ENCODE measurements around the gene MGAT5. TPM values are rescaled to one million over a fixed set of nuclear protein-coding genes. Genes with fewer than 3 reads are reported as not detected.

The MGAT5 gene
- total RNA-seq, 1 experiment from 2014 or later = 52.4 TPM

DNA sequence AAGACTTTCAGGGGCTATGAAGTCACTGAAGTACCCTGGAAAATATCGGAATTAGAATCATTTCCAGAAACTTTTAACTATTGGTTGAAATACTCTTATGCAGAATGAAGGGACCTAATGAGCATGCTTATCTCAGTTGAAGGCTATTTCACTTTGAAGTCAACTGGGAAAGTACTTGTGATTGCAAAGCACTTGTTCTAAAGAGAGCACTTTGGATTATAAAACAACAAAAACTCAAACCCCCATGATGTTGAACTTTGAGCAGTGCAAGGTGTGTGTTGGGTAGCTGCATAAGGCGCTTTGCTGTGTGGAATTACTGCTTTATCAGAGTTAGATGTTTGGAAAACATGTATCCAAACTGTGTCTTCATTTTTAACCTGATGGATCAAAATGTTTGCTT, 12.0 kb upstream of the MGAT5 start:
- no peak for DNase-seq (ENCODE audit: low spot score)
- Mint-ChIP-seq H3K27me3 (ENCODE audit: low read depth) (no peaks in the 10 kb centered on the region), H3K36me3 (no peaks in the 10 kb centered on the region), H3K9me3 (no peaks in the 10 kb centered on the region), H3K4me1 (peaks cover 23% of the 10 kb centered on the region), H3K4me3 (no peak overlapping the region), H3K27ac (no peak overlapping the region)
- ChIA-PET CTCF (no interaction called here), POLR2A (no interaction called here)
- TF ChIP-seq, protein P1, sequence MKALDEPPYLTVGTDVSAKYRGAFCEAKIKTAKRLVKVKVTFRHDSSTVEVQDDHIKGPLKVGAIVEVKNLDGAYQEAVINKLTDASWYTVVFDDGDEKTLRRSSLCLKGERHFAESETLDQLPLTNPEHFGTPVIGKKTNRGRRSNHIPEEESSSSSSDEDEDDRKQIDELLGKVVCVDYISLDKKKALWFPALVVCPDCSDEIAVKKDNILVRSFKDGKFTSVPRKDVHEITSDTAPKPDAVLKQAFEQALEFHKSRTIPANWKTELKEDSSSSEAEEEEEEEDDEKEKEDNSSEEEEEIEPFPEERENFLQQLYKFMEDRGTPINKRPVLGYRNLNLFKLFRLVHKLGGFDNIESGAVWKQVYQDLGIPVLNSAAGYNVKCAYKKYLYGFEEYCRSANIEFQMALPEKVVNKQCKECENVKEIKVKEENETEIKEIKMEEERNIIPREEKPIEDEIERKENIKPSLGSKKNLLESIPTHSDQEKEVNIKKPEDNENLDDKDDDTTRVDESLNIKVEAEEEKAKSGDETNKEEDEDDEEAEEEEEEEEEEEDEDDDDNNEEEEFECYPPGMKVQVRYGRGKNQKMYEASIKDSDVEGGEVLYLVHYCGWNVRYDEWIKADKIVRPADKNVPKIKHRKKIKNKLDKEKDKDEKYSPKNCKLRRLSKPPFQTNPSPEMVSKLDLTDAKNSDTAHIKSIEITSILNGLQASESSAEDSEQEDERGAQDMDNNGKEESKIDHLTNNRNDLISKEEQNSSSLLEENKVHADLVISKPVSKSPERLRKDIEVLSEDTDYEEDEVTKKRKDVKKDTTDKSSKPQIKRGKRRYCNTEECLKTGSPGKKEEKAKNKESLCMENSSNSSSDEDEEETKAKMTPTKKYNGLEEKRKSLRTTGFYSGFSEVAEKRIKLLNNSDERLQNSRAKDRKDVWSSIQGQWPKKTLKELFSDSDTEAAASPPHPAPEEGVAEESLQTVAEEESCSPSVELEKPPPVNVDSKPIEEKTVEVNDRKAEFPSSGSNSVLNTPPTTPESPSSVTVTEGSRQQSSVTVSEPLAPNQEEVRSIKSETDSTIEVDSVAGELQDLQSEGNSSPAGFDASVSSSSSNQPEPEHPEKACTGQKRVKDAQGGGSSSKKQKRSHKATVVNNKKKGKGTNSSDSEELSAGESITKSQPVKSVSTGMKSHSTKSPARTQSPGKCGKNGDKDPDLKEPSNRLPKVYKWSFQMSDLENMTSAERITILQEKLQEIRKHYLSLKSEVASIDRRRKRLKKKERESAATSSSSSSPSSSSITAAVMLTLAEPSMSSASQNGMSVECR (CRISPR knock-in tag; IDR thresholded peaks at IDR 0.05; ENCODE audit: borderline replicate concordance) = no peak
- TF ChIP-seq FOXJ3 (CRISPR knock-in tag; IDR thresholded peaks at IDR 0.05; ENCODE audit: borderline replicate concordance) (no peak), TEAD1 (CRISPR knock-in tag; IDR thresholded peaks at IDR 0.05) (no peak), NR2C2 (CRISPR knock-in tag; IDR thresholded peaks at IDR 0.05) (no peak), JUN (CRISPR knock-in tag; IDR thresholded peaks at IDR 0.05) (no peak), JAZF1 (CRISPR knock-in tag; IDR thresholded peaks at IDR 0.05) (no peak), KAT7 (CRISPR knock-in tag; IDR thresholded peaks at IDR 0.05; ENCODE audit: borderline replicate concordance) (no peak), PRRX2 (CRISPR knock-in tag; IDR thresholded peaks at IDR 0.05) (no peak)
- TF ChIP-seq, protein P2, sequence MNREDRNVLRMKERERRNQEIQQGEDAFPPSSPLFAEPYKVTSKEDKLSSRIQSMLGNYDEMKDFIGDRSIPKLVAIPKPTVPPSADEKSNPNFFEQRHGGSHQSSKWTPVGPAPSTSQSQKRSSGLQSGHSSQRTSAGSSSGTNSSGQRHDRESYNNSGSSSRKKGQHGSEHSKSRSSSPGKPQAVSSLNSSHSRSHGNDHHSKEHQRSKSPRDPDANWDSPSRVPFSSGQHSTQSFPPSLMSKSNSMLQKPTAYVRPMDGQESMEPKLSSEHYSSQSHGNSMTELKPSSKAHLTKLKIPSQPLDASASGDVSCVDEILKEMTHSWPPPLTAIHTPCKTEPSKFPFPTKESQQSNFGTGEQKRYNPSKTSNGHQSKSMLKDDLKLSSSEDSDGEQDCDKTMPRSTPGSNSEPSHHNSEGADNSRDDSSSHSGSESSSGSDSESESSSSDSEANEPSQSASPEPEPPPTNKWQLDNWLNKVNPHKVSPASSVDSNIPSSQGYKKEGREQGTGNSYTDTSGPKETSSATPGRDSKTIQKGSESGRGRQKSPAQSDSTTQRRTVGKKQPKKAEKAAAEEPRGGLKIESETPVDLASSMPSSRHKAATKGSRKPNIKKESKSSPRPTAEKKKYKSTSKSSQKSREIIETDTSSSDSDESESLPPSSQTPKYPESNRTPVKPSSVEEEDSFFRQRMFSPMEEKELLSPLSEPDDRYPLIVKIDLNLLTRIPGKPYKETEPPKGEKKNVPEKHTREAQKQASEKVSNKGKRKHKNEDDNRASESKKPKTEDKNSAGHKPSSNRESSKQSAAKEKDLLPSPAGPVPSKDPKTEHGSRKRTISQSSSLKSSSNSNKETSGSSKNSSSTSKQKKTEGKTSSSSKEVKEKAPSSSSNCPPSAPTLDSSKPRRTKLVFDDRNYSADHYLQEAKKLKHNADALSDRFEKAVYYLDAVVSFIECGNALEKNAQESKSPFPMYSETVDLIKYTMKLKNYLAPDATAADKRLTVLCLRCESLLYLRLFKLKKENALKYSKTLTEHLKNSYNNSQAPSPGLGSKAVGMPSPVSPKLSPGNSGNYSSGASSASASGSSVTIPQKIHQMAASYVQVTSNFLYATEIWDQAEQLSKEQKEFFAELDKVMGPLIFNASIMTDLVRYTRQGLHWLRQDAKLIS (CRISPR knock-in tag; IDR thresholded peaks at IDR 0.05; ENCODE audit: borderline replicate concordance) = no peak
- TF ChIP-seq, protein P3, sequence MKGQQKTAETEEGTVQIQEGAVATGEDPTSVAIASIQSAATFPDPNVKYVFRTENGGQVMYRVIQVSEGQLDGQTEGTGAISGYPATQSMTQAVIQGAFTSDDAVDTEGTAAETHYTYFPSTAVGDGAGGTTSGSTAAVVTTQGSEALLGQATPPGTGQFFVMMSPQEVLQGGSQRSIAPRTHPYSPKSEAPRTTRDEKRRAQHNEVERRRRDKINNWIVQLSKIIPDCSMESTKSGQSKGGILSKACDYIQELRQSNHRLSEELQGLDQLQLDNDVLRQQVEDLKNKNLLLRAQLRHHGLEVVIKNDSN (CRISPR knock-in tag; IDR thresholded peaks at IDR 0.05) = no peak
- TF ChIP-seq, protein P4, sequence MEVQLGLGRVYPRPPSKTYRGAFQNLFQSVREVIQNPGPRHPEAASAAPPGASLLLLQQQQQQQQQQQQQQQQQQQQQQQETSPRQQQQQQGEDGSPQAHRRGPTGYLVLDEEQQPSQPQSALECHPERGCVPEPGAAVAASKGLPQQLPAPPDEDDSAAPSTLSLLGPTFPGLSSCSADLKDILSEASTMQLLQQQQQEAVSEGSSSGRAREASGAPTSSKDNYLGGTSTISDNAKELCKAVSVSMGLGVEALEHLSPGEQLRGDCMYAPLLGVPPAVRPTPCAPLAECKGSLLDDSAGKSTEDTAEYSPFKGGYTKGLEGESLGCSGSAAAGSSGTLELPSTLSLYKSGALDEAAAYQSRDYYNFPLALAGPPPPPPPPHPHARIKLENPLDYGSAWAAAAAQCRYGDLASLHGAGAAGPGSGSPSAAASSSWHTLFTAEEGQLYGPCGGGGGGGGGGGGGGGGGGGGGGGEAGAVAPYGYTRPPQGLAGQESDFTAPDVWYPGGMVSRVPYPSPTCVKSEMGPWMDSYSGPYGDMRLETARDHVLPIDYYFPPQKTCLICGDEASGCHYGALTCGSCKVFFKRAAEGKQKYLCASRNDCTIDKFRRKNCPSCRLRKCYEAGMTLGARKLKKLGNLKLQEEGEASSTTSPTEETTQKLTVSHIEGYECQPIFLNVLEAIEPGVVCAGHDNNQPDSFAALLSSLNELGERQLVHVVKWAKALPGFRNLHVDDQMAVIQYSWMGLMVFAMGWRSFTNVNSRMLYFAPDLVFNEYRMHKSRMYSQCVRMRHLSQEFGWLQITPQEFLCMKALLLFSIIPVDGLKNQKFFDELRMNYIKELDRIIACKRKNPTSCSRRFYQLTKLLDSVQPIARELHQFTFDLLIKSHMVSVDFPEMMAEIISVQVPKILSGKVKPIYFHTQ (CRISPR knock-in tag; IDR thresholded peaks at IDR 0.05) = no peak
- TF ChIP-seq, protein P5, sequence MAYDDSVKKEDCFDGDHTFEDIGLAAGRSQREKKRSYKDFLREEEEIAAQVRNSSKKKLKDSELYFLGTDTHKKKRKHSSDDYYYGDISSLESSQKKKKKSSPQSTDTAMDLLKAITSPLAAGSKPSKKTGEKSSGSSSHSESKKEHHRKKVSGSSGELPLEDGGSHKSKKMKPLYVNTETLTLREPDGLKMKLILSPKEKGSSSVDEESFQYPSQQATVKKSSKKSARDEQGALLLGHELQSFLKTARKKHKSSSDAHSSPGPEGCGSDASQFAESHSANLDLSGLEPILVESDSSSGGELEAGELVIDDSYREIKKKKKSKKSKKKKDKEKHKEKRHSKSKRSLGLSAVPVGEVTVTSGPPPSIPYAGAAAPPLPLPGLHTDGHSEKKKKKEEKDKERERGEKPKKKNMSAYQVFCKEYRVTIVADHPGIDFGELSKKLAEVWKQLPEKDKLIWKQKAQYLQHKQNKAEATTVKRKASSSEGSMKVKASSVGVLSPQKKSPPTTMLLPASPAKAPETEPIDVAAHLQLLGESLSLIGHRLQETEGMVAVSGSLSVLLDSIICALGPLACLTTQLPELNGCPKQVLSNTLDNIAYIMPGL (CRISPR knock-in tag; IDR thresholded peaks at IDR 0.05) = no peak
- TF ChIP-seq, protein P6, sequence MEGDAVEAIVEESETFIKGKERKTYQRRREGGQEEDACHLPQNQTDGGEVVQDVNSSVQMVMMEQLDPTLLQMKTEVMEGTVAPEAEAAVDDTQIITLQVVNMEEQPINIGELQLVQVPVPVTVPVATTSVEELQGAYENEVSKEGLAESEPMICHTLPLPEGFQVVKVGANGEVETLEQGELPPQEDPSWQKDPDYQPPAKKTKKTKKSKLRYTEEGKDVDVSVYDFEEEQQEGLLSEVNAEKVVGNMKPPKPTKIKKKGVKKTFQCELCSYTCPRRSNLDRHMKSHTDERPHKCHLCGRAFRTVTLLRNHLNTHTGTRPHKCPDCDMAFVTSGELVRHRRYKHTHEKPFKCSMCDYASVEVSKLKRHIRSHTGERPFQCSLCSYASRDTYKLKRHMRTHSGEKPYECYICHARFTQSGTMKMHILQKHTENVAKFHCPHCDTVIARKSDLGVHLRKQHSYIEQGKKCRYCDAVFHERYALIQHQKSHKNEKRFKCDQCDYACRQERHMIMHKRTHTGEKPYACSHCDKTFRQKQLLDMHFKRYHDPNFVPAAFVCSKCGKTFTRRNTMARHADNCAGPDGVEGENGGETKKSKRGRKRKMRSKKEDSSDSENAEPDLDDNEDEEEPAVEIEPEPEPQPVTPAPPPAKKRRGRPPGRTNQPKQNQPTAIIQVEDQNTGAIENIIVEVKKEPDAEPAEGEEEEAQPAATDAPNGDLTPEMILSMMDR (IDR thresholded peaks at IDR 0.05) = no peak
- ATAC-seq = no peak
